Panc1 (cell line): ENCODE measurements around the gene CHRD. TPM values are rescaled to one million over a fixed set of nuclear protein-coding genes. Genes with fewer than 3 reads are reported as not detected.
A peak's percentile ranks its signal among the peaks of the same experiment; 100 is the strongest.

Experiments
- ATAC-seq: fragments of 200-7000 bp; cut with Tn5 transposase; 2 replicates; pipeline ENCODE4 v1.9.1; 2020; ENCODE audit warnings: mild to moderate bottlenecking, moderate library complexity
- BruUV-seq: library from RNA; stranded (reverse); fragments of 400-500 nt; replicated peaks from 2 replicates; lab custom pipeline; 2021; lab: Mats Ljungman, UMichigan
- CTCF ChIA-PET: fragments of 300-600 bp; sonication (Branson Sonifier 250); formaldehyde crosslinking; loops from one replicate; lab custom pipeline; 2022; ENCODE audit warnings: antibody characterized with exemption; lab: Charles Lee
- POLR2A ChIA-PET: fragments of 300-600 bp; sonication (Branson Sonifier 250); formaldehyde crosslinking; loops from one replicate; lab custom pipeline; 2022; ENCODE audit warnings: antibody characterized with exemption; lab: Charles Lee
- DNase-seq: peaks from one replicate; pipeline ENCODE4 v3.0.0-alpha.2; 2010; ENCODE audit warnings: low read depth, low spot score
- H3K27ac ChIP-seq: 2 replicates; pipeline ENCODE4 v1.5.1; 2011; ENCODE audit warnings: mild to moderate bottlenecking, low read length, inconsistent platforms
- H3K27me3 ChIP-seq: fragments of 200-500 bp; sonication (Bioruptor generic); 2 replicates; pipeline ENCODE4 v1.6.0; 2014; ENCODE audit warnings: low read length, inconsistent platforms; ENCODE audit not compliant: control insufficient read depth, insufficient read depth
- H3K36me3 ChIP-seq: fragments of 200-500 bp; sonication (Bioruptor generic); 2 replicates; pipeline ENCODE4 v1.5.1; 2014; ENCODE audit warnings: inconsistent platforms, mild to moderate bottlenecking, low read length, moderate library complexity; ENCODE audit not compliant: control insufficient read depth, insufficient read depth
- H3K4me1 ChIP-seq: 2 replicates; pipeline ENCODE4 v1.5.1; 2011; ENCODE audit warnings: inconsistent platforms, mild to moderate bottlenecking, low read length, moderate library complexity; ENCODE audit not compliant: control insufficient read depth, insufficient read depth
- H3K4me3 ChIP-seq, 2 experiments: 2 replicates each; pipeline ENCODE4 v1.5.1; 2011 to 2012; ENCODE audit warnings: low read depth in 2 of 2, low read length in 2 of 2, mild to moderate bottlenecking in 2 of 2, inconsistent platforms in 1 of 2, moderate library complexity in 1 of 2
- H3K9me3 ChIP-seq: fragments of 200-500 bp; sonication (Bioruptor generic); 2 replicates; pipeline ENCODE4 v1.5.1; 2014; ENCODE audit warnings: low read depth, mild to moderate bottlenecking, inconsistent platforms, low read length, moderate library complexity; ENCODE audit not compliant: control insufficient read depth, insufficient read depth
- CTCF ChIP-seq: fragments of 450-650 bp; IDR thresholded peaks from 2 replicates; pipeline ENCODE4 v1.5.1; 2017; ENCODE audit warnings: mild to moderate bottlenecking
- POLR2AphosphoS5 ChIP-seq: IDR thresholded peaks from 2 replicates; pipeline ENCODE4 v1.6.1; 2012; ENCODE audit warnings: mild to moderate bottlenecking, low read depth, low read length, moderate library complexity
- REST ChIP-seq, 2 experiments: IDR thresholded peaks; 2 replicates each; pipeline ENCODE4 v1.6.1; 2011 to 2012; ENCODE audit warnings: low read depth in 2 of 2, control low read depth in 1 of 2, low read length in 1 of 2, mild to moderate bottlenecking in 1 of 2, moderate library complexity in 1 of 2; ENCODE audit not compliant: insufficient read depth in 1 of 2
- SIN3A ChIP-seq: IDR thresholded peaks from 2 replicates; pipeline ENCODE4 v1.6.1; 2012; ENCODE audit warnings: low read depth, mild to moderate bottlenecking, low read length, moderate library complexity, borderline replicate concordance; ENCODE audit not compliant: insufficient read depth
- TCF7L2 ChIP-seq: IDR thresholded peaks from 2 replicates; pipeline ENCODE4 v1.6.1; 2011; ENCODE audit warnings: mild to moderate bottlenecking, low read depth, low read length, inconsistent platforms
- in situ Hi-C: cut with HindIII; loops from 2 replicates; pipeline ENCODE4 v1.10.0; 2016; ENCODE audit warnings: low sequenced_read_pairs, low pct_unique_long_range_greater_than_20kb
- intact Hi-C: fragments of 100-400 bp; cut with micrococcal nuclease; formaldehyde crosslinking; loops from one replicate; pipeline ENCODE4 v1.10.0; 2022; ENCODE audit not compliant: unreplicated experiment
- total RNA-seq: library from RNA; stranded (reverse); gene quantifications from one replicate; pipeline ENCODE4 v1.2.1, GENCODE V29; 2021; ENCODE audit not compliant: unreplicated experiment

CHRD gene
- total RNA-seq, 1 experiment from 2014 or later, result 1.4 TPM

- ChIA-PET POLR2A (interaction anchor here (0.6 kb wide), 1 partner anchor 129 kb away, joined by 4 read pairs; no protein-coding TSS in a partner anchor), CTCF (interaction anchor here (0.9 kb wide), 1 partner anchor 17 kb away, joined by 3 read pairs; no protein-coding TSS in a partner anchor)
- Histone ChIP-seq H3K9me3 (no peaks in the 10 kb centered on the region), H3K4me3 (peak within 1 kb of the TSS; percentile 53 to 80), H3K4me1 (peaks cover 43% of the 10 kb centered on the region), H3K27me3 (no peaks in the 10 kb centered on the region), H3K36me3 (0 out of 2 replicates have a peak, but pooled peaks cover 2% of the 10 kb centered on the region), H3K27ac (peak within 1 kb of the TSS; percentile 92)
- no peak for ATAC-seq
- no peak for TF ChIP-seq CTCF
- TF ChIP-seq TCF7L2, result no peak
- no peak for TF ChIP-seq POLR2AphosphoS5
- no peak for TF ChIP-seq SIN3A
- TF ChIP-seq REST (IDR thresholded peaks at IDR 0.05; ENCODE audit: insufficient read depth in 1 of 2, low read depth in 2 of 2, low read length in 1 of 2), result no peak
- no TSS peak for BruUV-seq
- intact Hi-C loops, result no loop called here
- no peak for DNase-seq
- in situ Hi-C loops, result no loop called here
Observed at GRCh38 chr3:184337399-184337714, 42.5 kb upstream of the CHRD start, which contains the start of gene FAM131A. TSS of gene FAM131A (plus strand) at chr3:184337600. CDS start at chr3:184337631, 31 bp downstream.

GRCh38 chr3:184337981-184338380, 41.9 kb upstream of the CHRD start:
- Histone ChIP-seq H3K4me3 (no peak overlapping the region), H3K9me3 (no peaks in the 10 kb centered on the region), H3K4me1 (peaks cover 37% of the 10 kb centered on the region), H3K36me3 (no peaks in the 10 kb centered on the region; the same call in 1 of the 2 replicates), H3K27me3 (no peaks in the 10 kb centered on the region), H3K27ac (no peak overlapping the region)
- no peak for ATAC-seq
- ChIA-PET CTCF (no interaction called here), POLR2A (interaction anchor here (0.6 kb wide), 1 partner anchor 130 kb away, joined by 4 read pairs; no protein-coding TSS in a partner anchor)
- TF ChIP-seq REST (IDR thresholded peaks at IDR 0.05; ENCODE audit: insufficient read depth in 1 of 2, low read depth in 2 of 2, low read length in 1 of 2) (no peak), CTCF (no peak), SIN3A (no peak), TCF7L2 (no peak), POLR2AphosphoS5 (no peak)
- no peak for DNase-seq
- in situ Hi-C loops (no loop called here), intact Hi-C loops (no loop called here)
- BruUV-seq, result no TSS peak
